ENCODE data around the gene HTRA2. TPM values are rescaled to one million over a fixed set of nuclear protein-coding genes. Genes with fewer than 3 reads are reported as not detected.
A peak's percentile ranks its signal among the peaks of the same experiment; 100 is the strongest.

HTRA2 gene
- total and polyA plus RNA-seq, 2 donors = 42.9 to 70.6 TPM

DNA sequence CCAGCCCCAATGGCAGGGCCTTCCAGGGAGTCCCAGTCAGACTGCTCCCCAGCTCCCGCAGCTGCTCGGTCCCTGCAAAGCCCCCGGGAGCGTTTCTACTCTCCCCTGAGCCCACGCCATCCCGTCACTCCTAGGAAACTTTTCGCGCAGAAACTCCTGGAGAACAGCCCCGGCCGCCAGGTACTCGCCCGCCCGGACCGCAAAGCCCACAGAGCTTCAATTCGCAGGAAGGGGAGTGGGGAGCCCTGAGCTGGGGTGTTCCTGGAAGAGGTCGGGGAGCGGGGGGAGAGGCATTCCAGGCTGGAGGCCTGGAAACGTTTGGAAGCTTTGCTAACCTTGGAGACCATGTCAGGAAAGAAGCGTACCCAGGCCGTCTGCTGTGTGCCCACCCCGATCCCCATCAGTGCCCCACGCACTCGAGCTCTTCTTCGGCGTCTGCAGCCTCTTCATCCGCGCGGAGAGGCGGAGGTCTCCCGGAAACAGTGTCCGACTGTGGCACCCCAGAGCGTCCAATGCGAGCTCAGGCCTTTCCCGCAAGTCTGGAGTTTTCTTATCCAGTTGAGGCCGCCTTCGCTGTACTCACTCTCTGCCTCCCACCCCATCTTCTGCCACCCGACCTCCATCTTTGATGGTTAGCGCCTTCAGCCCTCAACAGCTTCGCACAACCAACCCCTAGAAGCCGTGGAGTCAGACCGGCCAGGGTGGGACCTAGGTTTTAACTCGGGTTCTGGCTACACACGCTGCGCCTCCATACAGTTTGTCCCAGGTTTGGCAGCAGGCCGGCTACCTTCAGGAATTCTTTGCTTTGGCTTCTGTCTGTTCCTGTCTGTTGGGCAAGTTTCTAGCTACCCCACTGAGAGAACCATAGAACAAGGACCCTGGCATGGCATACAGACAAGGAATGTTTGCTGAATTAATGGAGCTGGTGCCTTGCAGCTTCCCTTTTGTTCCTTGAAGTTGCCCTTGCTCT is 25.9 kb upstream of the HTRA2 start:
- Histone ChIP-seq H3K27ac (ENCODE audit: low read depth in 1 of 2, low read length in 1 of 2) (no peak overlapping the region), H3K4me1 (ENCODE audit: control insufficient read depth in 2 of 2, insufficient read depth in 2 of 2, low read length in 2 of 2) (peaks cover 21 to 53% of the 10 kb centered on the region in 2 donors), H3K9me3 (ENCODE audit: control insufficient read depth in 2 of 2, insufficient read depth in 1 of 2, low read length in 1 of 2) (peaks cover 2 to 6% of the 10 kb centered on the region in 2 donors), H3K27me3 (ENCODE audit: control insufficient read depth in 2 of 2, insufficient read depth in 1 of 2, low read length in 1 of 2) (peaks cover 67 to 84% of the 10 kb centered on the region in 2 donors), H3K36me3 (ENCODE audit: control insufficient read depth in 2 of 2, insufficient read depth in 2 of 2, low read length in 1 of 2) (peaks cover 13 to 15% of the 10 kb centered on the region in 2 donors), H3K4me3 (ENCODE audit: low read length in 2 of 2) (peak overlapping the region; percentile 19 to 39)
- WGBS = 61% methylated on average over 45 of the region's 45 CpGs
- no peak for DNase-seq (ENCODE audit: low read depth in 6 of 9, low spot score in 9 of 9)

- Histone ChIP-seq H3K36me3 (ENCODE audit: control insufficient read depth in 2 of 2, insufficient read depth in 2 of 2, low read length in 1 of 2) (peaks cover 13 to 15% of the 10 kb centered on the region in 2 donors), H3K4me1 (ENCODE audit: control insufficient read depth in 2 of 2, insufficient read depth in 2 of 2, low read length in 2 of 2) (peaks cover 21 to 45% of the 10 kb centered on the region in 2 donors), H3K4me3 (ENCODE audit: low read length in 2 of 2) (no peak overlapping the region), H3K9me3 (ENCODE audit: control insufficient read depth in 2 of 2, insufficient read depth in 1 of 2, low read length in 1 of 2) (peaks cover 0 to 2% of the 10 kb centered on the region in 2 donors), H3K27me3 (ENCODE audit: control insufficient read depth in 2 of 2, insufficient read depth in 1 of 2, low read length in 1 of 2) (peaks cover 66 to 83% of the 10 kb centered on the region in 2 donors), H3K27ac (ENCODE audit: low read depth in 1 of 2, low read length in 1 of 2) (no peak overlapping the region)
- 98% methylated on average over 3 of the region's 3 CpGs for WGBS
- no peak for DNase-seq (ENCODE audit: low read depth in 6 of 9, low spot score in 9 of 9)
Observed at GRCh38 chr2:74504591-74504990, 25.1 kb upstream of the HTRA2 start.

- Histone ChIP-seq H3K27ac (ENCODE audit: low read depth in 1 of 2, low read length in 1 of 2) (no peak overlapping the region), H3K36me3 (ENCODE audit: control insufficient read depth in 2 of 2, insufficient read depth in 2 of 2, low read length in 1 of 2) (peaks cover 13 to 15% of the 10 kb centered on the region in 2 donors), H3K4me3 (ENCODE audit: low read length in 2 of 2) (no peak overlapping the region), H3K9me3 (ENCODE audit: control insufficient read depth in 2 of 2, insufficient read depth in 1 of 2, low read length in 1 of 2) (peaks cover 0 to 2% of the 10 kb centered on the region in 2 donors), H3K4me1 (ENCODE audit: control insufficient read depth in 2 of 2, insufficient read depth in 2 of 2, low read length in 2 of 2) (peaks cover 21 to 41% of the 10 kb centered on the region in 2 donors), H3K27me3 (ENCODE audit: control insufficient read depth in 2 of 2, insufficient read depth in 1 of 2, low read length in 1 of 2) (peaks cover 65 to 83% of the 10 kb centered on the region in 2 donors)
- DNase-seq (ENCODE audit: low read depth in 6 of 9, low spot score in 9 of 9) = no peak
- WGBS = over 99% methylated on average over 14 of the region's 14 CpGs
Observed at GRCh38 chr2:74505448-74506246, 24.1 kb upstream of the HTRA2 start.

DNA sequence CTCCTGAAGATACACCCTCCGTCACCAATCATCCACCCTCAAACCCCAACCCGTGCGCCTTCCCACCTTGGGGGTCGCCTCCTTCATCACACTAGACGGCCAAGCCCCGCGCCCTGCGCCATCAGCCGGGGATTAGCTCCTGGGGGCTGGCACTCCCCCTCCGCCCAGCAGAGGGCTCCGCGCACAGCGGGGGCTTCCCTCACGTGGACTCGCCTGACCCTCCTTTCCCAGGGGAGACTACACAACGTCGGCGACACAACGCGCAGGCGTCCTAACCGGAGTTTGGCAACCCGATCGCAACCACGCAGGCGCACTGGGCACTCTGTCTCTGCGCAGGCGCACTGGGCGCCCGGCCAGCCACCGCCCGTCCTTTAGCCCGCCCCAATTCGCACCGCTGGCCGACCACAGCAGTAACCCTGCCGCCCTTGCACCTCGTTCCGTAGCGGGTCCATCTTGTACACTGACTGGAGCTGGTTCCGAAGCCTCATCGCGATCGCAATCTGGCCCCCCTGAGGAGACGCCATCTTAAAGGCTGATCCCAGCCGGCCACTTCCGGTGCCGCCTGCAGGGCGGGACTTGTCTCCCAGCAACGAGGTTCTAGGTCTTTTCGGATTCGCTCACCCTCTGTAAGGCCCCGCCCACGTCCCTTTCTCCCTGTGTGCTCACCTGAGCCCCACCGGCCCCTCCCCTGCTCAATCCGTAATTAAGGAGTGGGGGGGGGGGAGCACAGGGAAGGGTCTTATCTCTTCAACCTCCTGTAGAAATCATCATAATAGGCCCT is 22.4 kb upstream of the HTRA2 start, which contains the start of gene PCGF1:
Gene PCGF1 (minus strand): TSS at position 551 of the 781 bp plus-strand sequence. CDS start 27 bp downstream, at position 524.
- peaks cover 61 to 83% of the 10 kb centered on the region in 2 donors for H3K27me3 ChIP-seq (ENCODE audit: control insufficient read depth in 2 of 2, insufficient read depth in 1 of 2, low read length in 1 of 2)

DNA sequence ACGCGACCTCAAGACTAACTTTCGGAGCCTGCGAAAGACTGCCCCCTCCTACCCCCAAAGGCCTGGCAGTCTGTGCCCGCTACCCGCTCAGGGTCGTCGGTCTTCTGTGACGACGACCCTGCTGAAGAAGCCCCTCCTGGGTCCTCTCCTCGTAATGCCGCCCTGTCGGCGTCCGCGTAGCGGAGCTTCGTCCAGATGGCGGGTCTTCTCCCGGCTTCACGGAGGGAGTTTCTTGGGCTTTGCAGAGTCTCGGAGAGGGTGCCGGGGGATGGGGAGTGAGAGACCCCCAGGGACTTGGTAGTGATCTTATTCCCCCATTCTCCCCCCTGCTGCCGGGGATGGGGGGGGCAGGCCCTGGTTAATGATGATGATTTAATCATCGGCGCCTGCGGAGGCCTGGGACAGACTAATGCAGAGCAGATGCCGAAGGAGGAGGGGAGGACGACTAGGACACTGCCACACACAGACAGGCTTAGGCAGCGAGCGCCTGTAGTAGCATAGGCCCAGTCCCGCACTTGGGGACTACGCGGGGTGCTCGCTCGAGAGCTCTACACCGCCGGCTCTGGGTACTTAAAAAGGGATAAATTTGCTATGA is 21.7 kb upstream of the HTRA2 start:
- Histone ChIP-seq H3K27ac (ENCODE audit: low read depth in 1 of 2, low read length in 1 of 2) (peak overlapping the region; percentile 98), H3K4me1 (ENCODE audit: control insufficient read depth in 2 of 2, insufficient read depth in 2 of 2, low read length in 2 of 2) (peaks cover 18 to 29% of the 10 kb centered on the region in 2 donors), H3K4me3 (ENCODE audit: low read length in 2 of 2) (peak overlapping the region; percentile 76 to 95), H3K9me3 (ENCODE audit: control insufficient read depth in 2 of 2, insufficient read depth in 1 of 2, low read length in 1 of 2) (peaks cover 2% of the 10 kb centered on the region in 2 donors), H3K27me3 (ENCODE audit: control insufficient read depth in 2 of 2, insufficient read depth in 1 of 2, low read length in 1 of 2) (peaks cover 59 to 83% of the 10 kb centered on the region in 2 donors), H3K36me3 (ENCODE audit: control insufficient read depth in 2 of 2, insufficient read depth in 2 of 2, low read length in 1 of 2) (peaks cover 13 to 15% of the 10 kb centered on the region in 2 donors)
- 18% methylated on average over 38 of the region's 38 CpGs for WGBS
- no peak for DNase-seq (ENCODE audit: low read depth in 6 of 9, low spot score in 9 of 9)

More for the DNA sequence above, 22.4 kb upstream of the HTRA2 start, which contains the start of gene PCGF1:
- H3K36me3 ChIP-seq (ENCODE audit: control insufficient read depth in 2 of 2, insufficient read depth in 2 of 2, low read length in 1 of 2) = peaks cover 13 to 15% of the 10 kb centered on the region in 2 donors
- peak; percentile 98 to 100 (median 99) for DNase-seq (ENCODE audit: low read depth in 6 of 9, low spot score in 9 of 9)
- 1% methylated on average over 56 of the region's 56 CpGs for WGBS
- peak within 1 kb of the TSS; percentile 98 for H3K27ac ChIP-seq (ENCODE audit: low read depth in 1 of 2, low read length in 1 of 2)
- H3K9me3 ChIP-seq (ENCODE audit: control insufficient read depth in 2 of 2, insufficient read depth in 1 of 2, low read length in 1 of 2) = peaks cover 0 to 2% of the 10 kb centered on the region in 2 donors
- H3K4me3 ChIP-seq (ENCODE audit: low read length in 2 of 2) = peak within 1 kb of the TSS; percentile 76 to 95
- H3K4me1 ChIP-seq (ENCODE audit: control insufficient read depth in 2 of 2, insufficient read depth in 2 of 2, low read length in 2 of 2) = peaks cover 21 to 36% of the 10 kb centered on the region in 2 donors

- DNase-seq (ENCODE audit: low read depth in 6 of 9, low spot score in 9 of 9) = no peak
- H3K9me3 ChIP-seq (ENCODE audit: control insufficient read depth in 2 of 2, insufficient read depth in 1 of 2, low read length in 1 of 2) = peaks cover 0 to 17% of the 10 kb centered on the region in 2 donors
Observed at GRCh38 chr2:74510272-74510671, 19.5 kb upstream of the HTRA2 start.

DNA sequence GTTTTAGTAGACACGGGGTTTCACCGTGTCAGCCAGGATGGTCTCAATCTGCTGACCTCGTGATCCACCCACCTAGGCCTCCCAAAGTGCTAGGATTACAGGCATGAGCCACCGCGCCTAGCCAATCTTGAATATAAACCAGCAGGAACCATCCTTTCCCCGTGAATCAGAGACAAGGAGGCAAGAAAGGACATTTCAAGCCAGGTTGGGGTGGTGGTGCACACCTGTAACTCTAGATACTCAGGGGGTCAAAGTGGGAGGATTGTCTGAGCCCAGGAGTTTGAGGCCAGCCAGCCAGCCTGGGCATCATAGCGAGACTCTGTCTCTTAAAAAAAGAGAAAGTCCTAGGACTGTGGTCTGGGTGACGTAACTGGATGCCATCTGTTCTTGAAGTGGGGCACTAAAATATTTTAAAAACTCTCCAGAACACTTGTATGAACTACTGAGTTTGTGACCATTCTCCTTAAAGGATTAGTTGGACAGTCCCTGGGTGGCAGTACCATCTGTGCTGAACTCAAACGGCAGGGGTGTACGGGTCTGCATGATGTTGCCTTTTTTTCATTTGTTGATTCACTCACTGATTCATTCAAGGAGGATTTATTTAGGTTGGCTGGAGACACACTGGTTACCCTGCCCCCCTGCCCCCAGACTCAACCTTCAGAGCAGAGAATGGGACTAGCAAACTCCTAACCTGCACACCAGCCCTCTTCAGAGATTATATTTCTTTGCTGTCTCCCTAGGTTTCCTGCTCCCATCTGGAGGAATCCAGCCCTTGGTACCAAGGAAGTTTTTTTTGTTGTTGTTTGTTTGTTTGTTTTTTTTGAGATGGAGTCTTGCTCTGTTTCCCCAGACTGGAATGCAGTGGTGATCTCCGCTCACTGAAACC is 18.4 kb upstream of the HTRA2 start:
- 54% methylated on average over 11 of the region's 11 CpGs for WGBS
- Histone ChIP-seq H3K36me3 (ENCODE audit: control insufficient read depth in 2 of 2, insufficient read depth in 2 of 2, low read length in 1 of 2) (peaks cover 0 to 2% of the 10 kb centered on the region in 2 donors), H3K27ac (ENCODE audit: low read depth in 1 of 2, low read length in 1 of 2) (no peak overlapping the region), H3K9me3 (ENCODE audit: control insufficient read depth in 2 of 2, insufficient read depth in 1 of 2, low read length in 1 of 2) (peaks cover 0 to 21% of the 10 kb centered on the region in 2 donors), H3K4me1 (ENCODE audit: control insufficient read depth in 2 of 2, insufficient read depth in 2 of 2, low read length in 2 of 2) (peaks cover 24 to 45% of the 10 kb centered on the region in 2 donors), H3K4me3 (ENCODE audit: low read length in 2 of 2) (no peak overlapping the region), H3K27me3 (ENCODE audit: control insufficient read depth in 2 of 2, insufficient read depth in 1 of 2, low read length in 1 of 2) (peaks cover 66 to 85% of the 10 kb centered on the region in 2 donors)
- no peak for DNase-seq (ENCODE audit: low read depth in 6 of 9, low spot score in 9 of 9)

More at GRCh38 chr2:74510272-74510671, 19.5 kb upstream of the HTRA2 start:
- WGBS = 93% methylated on average over 4 of the region's 4 CpGs
- Histone ChIP-seq H3K27me3 (ENCODE audit: control insufficient read depth in 2 of 2, insufficient read depth in 1 of 2, low read length in 1 of 2) (peaks cover 59 to 83% of the 10 kb centered on the region in 2 donors), H3K4me3 (ENCODE audit: low read length in 2 of 2) (no peak overlapping the region), H3K36me3 (ENCODE audit: control insufficient read depth in 2 of 2, insufficient read depth in 2 of 2, low read length in 1 of 2) (peaks cover 8 to 10% of the 10 kb centered on the region in 2 donors), H3K4me1 (ENCODE audit: control insufficient read depth in 2 of 2, insufficient read depth in 2 of 2, low read length in 2 of 2) (peaks cover 16 to 39% of the 10 kb centered on the region in 2 donors), H3K27ac (ENCODE audit: low read depth in 1 of 2, low read length in 1 of 2) (no peak overlapping the region)
